NB4 (cell line): ENCODE results near the gene AMPD3.

Source experiments
- DNase-seq: peaks from one replicate; pipeline ENCODE4 v3.0.0; 2010; ENCODE audit warnings: low read depth
- H3K4me3 ChIP-seq: one replicate; pipeline ENCODE4 v1.5.1; 2011; ENCODE audit warnings: mild to moderate bottlenecking, low read depth, low read length, moderate library complexity
- MAX ChIP-seq: IDR thresholded peaks from 2 replicates; pipeline ENCODE4 v1.6.1; 2011; ENCODE audit warnings: low read depth, low read length
- MYC ChIP-seq: IDR thresholded peaks from 2 replicates; pipeline ENCODE4 v1.6.1; 2011; ENCODE audit warnings: low read depth, low read length
- POLR2A ChIP-seq: IDR thresholded peaks from 2 replicates; pipeline ENCODE4 v1.6.1; 2011; ENCODE audit warnings: mild to moderate bottlenecking; ENCODE audit not compliant: insufficient read length; ENCODE audit errors: extremely low read depth
- TF ChIP-seq, protein P1 (sequence below): IDR thresholded peaks from one replicate; pipeline ENCODE4 v1.5.1; 2012; ENCODE audit warnings: low read depth, low read length

AMPD3 gene

GRCh38 chr11:10455637-10456487 lies 798 bp downstream of the AMPD3 start:
- DNase-seq = peak; percentile 92

GRCh38 chr11:10456519-10456918 lies 1.5 kb downstream of the AMPD3 start:
- H3K4me3 ChIP-seq = peak overlapping the region; percentile 96
- DNase-seq = peak; percentile 30
- TF ChIP-seq MAX = no peak
- no peak for TF ChIP-seq MYC
- TF ChIP-seq, protein P1, sequence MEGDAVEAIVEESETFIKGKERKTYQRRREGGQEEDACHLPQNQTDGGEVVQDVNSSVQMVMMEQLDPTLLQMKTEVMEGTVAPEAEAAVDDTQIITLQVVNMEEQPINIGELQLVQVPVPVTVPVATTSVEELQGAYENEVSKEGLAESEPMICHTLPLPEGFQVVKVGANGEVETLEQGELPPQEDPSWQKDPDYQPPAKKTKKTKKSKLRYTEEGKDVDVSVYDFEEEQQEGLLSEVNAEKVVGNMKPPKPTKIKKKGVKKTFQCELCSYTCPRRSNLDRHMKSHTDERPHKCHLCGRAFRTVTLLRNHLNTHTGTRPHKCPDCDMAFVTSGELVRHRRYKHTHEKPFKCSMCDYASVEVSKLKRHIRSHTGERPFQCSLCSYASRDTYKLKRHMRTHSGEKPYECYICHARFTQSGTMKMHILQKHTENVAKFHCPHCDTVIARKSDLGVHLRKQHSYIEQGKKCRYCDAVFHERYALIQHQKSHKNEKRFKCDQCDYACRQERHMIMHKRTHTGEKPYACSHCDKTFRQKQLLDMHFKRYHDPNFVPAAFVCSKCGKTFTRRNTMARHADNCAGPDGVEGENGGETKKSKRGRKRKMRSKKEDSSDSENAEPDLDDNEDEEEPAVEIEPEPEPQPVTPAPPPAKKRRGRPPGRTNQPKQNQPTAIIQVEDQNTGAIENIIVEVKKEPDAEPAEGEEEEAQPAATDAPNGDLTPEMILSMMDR = no peak
- TF ChIP-seq POLR2A = no peak

More at GRCh38 chr11:10455637-10456487, 798 bp downstream of the AMPD3 start:
- H3K4me3 ChIP-seq = peak overlapping the region; percentile 96
- TF ChIP-seq MAX = 0 out of 2 replicates have a peak, but pooled peaks have one; percentile 33
- no peak for TF ChIP-seq MYC
- TF ChIP-seq POLR2A = peak; percentile 38
- TF ChIP-seq, protein P1 = no peak

GRCh38 chr11:10457901-10458300 lies 2.8 kb downstream of the AMPD3 start:
- peak overlapping the region; percentile 96 for H3K4me3 ChIP-seq
- TF ChIP-seq, protein P1 = no peak
- TF ChIP-seq POLR2A (no peak), MYC (no peak), MAX (no peak)
- DNase-seq = peak; percentile 17

DNA sequence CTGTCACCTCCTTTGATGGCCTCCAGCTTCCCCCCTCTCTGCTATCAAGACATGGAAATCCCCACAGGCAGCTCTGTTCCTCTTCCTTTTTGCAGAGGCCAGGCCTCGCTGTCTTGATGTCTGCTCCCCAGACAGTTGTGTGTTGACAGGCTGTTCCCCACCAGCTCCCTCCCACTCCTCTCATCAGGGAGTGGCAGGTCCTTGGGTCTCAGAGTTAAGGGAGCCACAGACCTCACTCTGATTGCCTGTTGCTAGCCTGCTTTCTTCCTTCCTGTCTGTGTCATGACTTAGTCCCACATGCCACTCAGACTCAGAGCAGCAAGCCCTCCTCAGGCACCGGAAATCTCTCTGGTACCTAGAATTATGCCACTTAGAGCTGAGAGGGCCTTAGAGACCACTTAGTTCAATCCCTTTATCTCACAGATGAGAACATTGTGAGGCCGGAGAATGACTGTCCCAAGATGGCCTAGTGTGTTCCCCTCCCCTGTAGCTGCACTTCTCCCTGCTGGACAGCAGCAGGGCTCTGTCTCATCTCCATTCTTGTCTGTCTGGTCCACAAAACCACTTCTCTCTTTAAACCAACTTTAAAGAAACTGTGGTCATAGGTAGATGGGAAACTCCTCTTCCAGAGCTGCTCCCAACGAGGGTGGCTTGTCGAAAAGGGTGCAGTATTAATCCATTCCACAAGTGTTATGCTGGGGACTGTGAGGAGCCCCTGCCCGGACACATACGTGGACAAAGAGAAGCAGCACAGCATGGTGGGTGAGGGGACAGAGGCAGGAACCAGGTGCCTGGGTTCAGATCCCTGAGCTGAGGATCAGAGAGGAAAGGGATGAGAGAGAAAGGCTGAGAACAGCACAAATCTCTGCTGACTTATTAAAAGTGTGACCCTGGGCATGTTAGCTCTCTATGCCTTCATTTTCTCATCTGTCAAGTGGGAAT lies 4.2 kb downstream of the AMPD3 start:
- H3K4me3 ChIP-seq = peak overlapping the region; percentile 96
- TF ChIP-seq, protein P1 = no peak
- peak; percentile 85 for TF ChIP-seq MAX
- TF ChIP-seq MYC = peak; percentile 36
- TF ChIP-seq POLR2A = no peak
- DNase-seq = peak; percentile 97

DNA sequence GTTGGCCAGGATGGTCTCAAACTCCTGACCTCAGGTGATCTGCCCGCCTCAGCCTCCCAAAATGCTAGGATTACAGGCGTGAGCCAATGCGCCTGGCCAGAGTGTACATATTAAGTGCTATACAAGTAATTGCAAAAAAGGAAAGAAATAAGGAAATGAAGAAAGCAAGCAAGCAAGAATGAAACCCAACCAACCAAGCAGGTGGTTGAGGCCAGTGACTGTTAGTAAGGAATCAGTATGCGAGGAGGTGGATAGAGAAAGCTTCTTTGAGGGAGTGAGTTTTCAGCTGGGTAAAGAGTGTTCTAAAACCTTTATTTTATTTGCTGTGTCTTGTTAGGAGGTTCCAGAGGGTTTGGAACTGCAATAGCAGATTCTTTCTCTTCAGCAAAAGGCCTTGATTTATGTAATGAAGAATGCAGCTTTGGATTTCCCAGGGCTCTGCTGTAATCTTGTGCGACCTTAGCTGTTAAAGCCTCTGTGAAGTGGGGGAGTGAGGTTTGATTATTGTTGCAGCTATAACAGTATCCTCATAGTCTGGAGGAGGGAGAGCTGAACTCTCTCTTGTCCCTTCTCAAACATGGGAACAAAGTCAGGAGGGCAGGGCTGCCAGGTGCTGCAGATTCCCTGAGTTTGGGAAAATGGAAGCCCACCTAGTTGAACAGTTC lies 5.7 kb downstream of the AMPD3 start:
- H3K4me3 ChIP-seq = no peak overlapping the region
- no peak for DNase-seq

More for the DNA sequence above, 5.7 kb downstream of the AMPD3 start:
- TF ChIP-seq MAX (no peak), POLR2A (no peak)
